ENCODE data around the gene VIM.

The VIM gene

DNA sequence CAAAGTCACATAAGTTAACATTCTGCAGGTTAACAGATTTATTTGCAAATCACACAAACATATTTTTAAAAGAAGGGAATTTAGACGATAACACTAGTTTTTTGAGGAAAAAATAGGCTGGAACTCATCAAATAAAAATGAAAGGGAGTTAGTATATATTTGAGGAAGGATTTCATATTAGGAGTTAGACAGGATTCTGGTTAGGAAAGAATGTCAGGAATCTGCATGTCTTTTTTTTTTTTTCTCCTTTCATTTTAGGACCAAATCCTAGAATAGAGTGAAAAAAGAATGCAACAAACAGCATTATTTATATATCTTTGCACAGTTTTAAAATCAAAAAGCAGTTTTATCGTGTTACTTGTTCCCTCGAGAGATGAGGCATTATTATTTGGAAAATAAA lies 17.7 kb upstream of the VIM start:
- H3K4me1 ChIP-seq (ENCODE audit: low read length): peaks cover 17% of the 10 kb centered on the region
- no peak overlapping the region for H2AFZ ChIP-seq (ENCODE audit: low read depth, low read length)
- no peaks in the 10 kb centered on the region for H3K27me3 ChIP-seq (ENCODE audit: low read depth, low read length)
- H3K4me2 ChIP-seq (ENCODE audit: low read length): no peak overlapping the region
- H3K9me3 ChIP-seq (ENCODE audit: insufficient read depth, low read length): no peaks in the 10 kb centered on the region
- no peak overlapping the region for H3K27ac ChIP-seq (ENCODE audit: low read length)
- no peaks in the 10 kb centered on the region for H3K36me3 ChIP-seq (replicated peaks; ENCODE audit: low read depth, low read length)
- H3K79me2 ChIP-seq (ENCODE audit: low read length): no peaks in the 10 kb centered on the region
- TF ChIP-seq, protein P1, sequence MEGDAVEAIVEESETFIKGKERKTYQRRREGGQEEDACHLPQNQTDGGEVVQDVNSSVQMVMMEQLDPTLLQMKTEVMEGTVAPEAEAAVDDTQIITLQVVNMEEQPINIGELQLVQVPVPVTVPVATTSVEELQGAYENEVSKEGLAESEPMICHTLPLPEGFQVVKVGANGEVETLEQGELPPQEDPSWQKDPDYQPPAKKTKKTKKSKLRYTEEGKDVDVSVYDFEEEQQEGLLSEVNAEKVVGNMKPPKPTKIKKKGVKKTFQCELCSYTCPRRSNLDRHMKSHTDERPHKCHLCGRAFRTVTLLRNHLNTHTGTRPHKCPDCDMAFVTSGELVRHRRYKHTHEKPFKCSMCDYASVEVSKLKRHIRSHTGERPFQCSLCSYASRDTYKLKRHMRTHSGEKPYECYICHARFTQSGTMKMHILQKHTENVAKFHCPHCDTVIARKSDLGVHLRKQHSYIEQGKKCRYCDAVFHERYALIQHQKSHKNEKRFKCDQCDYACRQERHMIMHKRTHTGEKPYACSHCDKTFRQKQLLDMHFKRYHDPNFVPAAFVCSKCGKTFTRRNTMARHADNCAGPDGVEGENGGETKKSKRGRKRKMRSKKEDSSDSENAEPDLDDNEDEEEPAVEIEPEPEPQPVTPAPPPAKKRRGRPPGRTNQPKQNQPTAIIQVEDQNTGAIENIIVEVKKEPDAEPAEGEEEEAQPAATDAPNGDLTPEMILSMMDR (IDR thresholded peaks at IDR 0.05; ENCODE audit: low read depth, low read length): no peak
- TF ChIP-seq EZH2phosphoT487 (IDR thresholded peaks at IDR 0.05; ENCODE audit: low read depth): no peak
- no peaks in the 10 kb centered on the region for H4K20me1 ChIP-seq (ENCODE audit: insufficient read depth, low read length)
- H3K4me3 ChIP-seq (ENCODE audit: low read length): no peak overlapping the region
- no peak overlapping the region for H3K9ac ChIP-seq (ENCODE audit: low read length)

DNA sequence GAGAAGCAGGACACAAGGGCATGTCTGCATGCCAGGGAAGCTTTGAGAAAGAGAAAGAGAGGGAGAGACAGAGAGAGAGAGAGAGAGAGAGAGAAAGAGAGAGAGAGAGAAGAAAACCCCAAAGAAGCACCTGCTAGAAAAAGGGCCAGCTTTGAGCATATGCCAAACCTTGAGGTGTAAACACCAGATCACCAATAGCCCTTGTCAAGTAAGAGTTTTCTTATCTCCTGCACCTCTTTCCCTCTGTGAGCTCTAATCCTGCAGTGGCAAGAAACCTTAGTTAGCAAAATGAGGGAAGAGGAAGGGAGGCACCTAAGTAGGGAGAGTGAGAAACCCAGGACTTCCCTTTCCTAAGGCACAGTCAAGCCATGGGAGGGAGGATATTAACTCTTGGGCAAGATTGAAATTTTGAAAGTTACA lies 15.2 kb upstream of the VIM start:
- Histone ChIP-seq H3K79me2 (ENCODE audit: low read length) (no peaks in the 10 kb centered on the region), H2AFZ (ENCODE audit: low read depth, low read length) (no peak overlapping the region), H4K20me1 (ENCODE audit: insufficient read depth, low read length) (no peaks in the 10 kb centered on the region), H3K4me3 (ENCODE audit: low read length) (no peak overlapping the region), H3K27me3 (ENCODE audit: low read depth, low read length) (no peaks in the 10 kb centered on the region), H3K4me1 (ENCODE audit: low read length) (peaks cover 22% of the 10 kb centered on the region), H3K27ac (ENCODE audit: low read length) (no peak overlapping the region), H3K4me2 (ENCODE audit: low read length) (no peak overlapping the region), H3K9me3 (ENCODE audit: insufficient read depth, low read length) (no peaks in the 10 kb centered on the region), H3K9ac (ENCODE audit: low read length) (no peak overlapping the region), H3K36me3 (replicated peaks; ENCODE audit: low read depth, low read length) (no peaks in the 10 kb centered on the region)
- TF ChIP-seq, protein P1 (IDR thresholded peaks at IDR 0.05; ENCODE audit: low read depth, low read length): no peak
- no peak for TF ChIP-seq EZH2phosphoT487 (IDR thresholded peaks at IDR 0.05; ENCODE audit: low read depth)

DNA sequence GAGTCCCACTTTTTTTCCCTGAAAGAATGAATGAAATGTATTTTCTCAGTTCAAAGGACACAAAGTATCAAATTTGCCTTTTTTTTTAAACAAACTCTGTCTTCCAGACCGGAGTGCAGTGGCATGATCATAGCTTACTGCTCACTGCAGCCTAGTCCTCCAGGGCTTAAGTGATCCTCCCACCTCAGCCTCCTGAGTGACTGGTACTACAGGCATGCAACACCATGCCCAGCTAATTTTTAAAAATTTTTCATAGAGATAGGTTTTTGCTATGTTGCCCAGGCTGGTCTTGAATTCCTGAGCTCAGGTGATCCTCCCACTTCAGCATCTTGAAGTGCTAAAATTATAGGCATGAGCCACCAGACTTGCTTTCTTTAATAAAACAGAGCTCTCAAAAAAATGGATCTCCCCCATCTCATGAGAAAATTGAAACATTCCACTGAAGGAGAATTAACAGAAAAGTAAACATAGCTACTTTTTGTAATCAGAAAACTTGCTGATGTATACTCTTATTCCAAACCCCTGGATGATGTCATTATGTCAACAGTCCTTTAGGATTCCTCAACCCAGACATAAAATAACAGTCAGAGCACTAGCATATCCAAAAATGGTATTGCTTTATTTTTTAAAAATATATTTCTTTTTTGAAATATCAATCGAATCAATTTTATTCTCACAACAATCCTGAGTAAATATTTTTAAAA lies 14.2 kb upstream of the VIM start:
- no peak overlapping the region for H3K9ac ChIP-seq (ENCODE audit: low read length)
- TF ChIP-seq EZH2phosphoT487 (IDR thresholded peaks at IDR 0.05; ENCODE audit: low read depth): no peak
- TF ChIP-seq, protein P1 (IDR thresholded peaks at IDR 0.05; ENCODE audit: low read depth, low read length): no peak

DNA sequence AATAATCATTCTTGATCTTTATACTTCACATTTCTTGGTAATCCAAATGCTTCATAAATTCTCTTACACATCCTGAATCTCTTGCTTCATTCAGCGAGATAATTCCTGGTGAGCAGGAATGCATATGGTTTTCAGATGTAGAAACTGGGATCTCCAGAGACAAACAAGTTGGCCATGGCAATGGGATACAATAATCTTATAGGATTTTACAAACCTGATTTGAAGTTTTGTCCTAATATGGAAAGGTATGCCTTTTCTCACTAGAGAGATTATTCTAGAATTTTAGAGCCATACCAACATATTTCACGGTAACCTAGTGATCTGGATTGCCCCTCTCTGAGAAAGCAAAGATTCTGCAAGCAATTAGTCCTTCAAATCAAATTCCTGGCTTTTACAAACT lies 13.5 kb upstream of the VIM start:
- TF ChIP-seq, protein P1 (IDR thresholded peaks at IDR 0.05; ENCODE audit: low read depth, low read length): no peak
- no peak for TF ChIP-seq EZH2phosphoT487 (IDR thresholded peaks at IDR 0.05; ENCODE audit: low read depth)
- H3K9me3 ChIP-seq (ENCODE audit: insufficient read depth, low read length): no peaks in the 10 kb centered on the region
- no peaks in the 10 kb centered on the region for H3K36me3 ChIP-seq (replicated peaks; ENCODE audit: low read depth, low read length)
- no peak overlapping the region for H3K9ac ChIP-seq (ENCODE audit: low read length)
- no peak overlapping the region for H3K4me2 ChIP-seq (ENCODE audit: low read length)
- no peaks in the 10 kb centered on the region for H3K79me2 ChIP-seq (ENCODE audit: low read length)
- H3K27me3 ChIP-seq (ENCODE audit: low read depth, low read length): no peaks in the 10 kb centered on the region
- H4K20me1 ChIP-seq (ENCODE audit: insufficient read depth, low read length): no peaks in the 10 kb centered on the region
- H2AFZ ChIP-seq (ENCODE audit: low read depth, low read length): no peak overlapping the region
- no peak overlapping the region for H3K4me3 ChIP-seq (ENCODE audit: low read length)
- H3K27ac ChIP-seq (ENCODE audit: low read length): no peak overlapping the region
- peaks cover 25% of the 10 kb centered on the region for H3K4me1 ChIP-seq (ENCODE audit: low read length)

More for the DNA sequence above, 14.2 kb upstream of the VIM start:
- H2AFZ ChIP-seq (ENCODE audit: low read depth, low read length): no peak overlapping the region
- H3K4me1 ChIP-seq (ENCODE audit: low read length): peaks cover 25% of the 10 kb centered on the region
- H3K36me3 ChIP-seq (replicated peaks; ENCODE audit: low read depth, low read length): no peaks in the 10 kb centered on the region
- no peak overlapping the region for H3K4me3 ChIP-seq (ENCODE audit: low read length)
- H3K4me2 ChIP-seq (ENCODE audit: low read length): no peak overlapping the region
- no peak overlapping the region for H3K27ac ChIP-seq (ENCODE audit: low read length)
- H3K27me3 ChIP-seq (ENCODE audit: low read depth, low read length): no peaks in the 10 kb centered on the region
- no peaks in the 10 kb centered on the region for H4K20me1 ChIP-seq (ENCODE audit: insufficient read depth, low read length)
- no peaks in the 10 kb centered on the region for H3K9me3 ChIP-seq (ENCODE audit: insufficient read depth, low read length)
- no peaks in the 10 kb centered on the region for H3K79me2 ChIP-seq (ENCODE audit: low read length)
